ENCODE data around the gene LANCL2. TPM values are rescaled to one million over a fixed set of nuclear protein-coding genes. Genes with fewer than 3 reads are reported as not detected.

Gene LANCL2
- total RNA-seq: 10 to 100 TPM; 14.6 to 17.9 TPM
- long read RNA-seq, full-length matches to known transcripts: 13 of 17 reads
- long read RNA-seq, partial matches to known transcripts: 1 of 17 reads
- long read RNA-seq, other reads (novel, unspliced or antisense): 3 of 17 reads

DNA sequence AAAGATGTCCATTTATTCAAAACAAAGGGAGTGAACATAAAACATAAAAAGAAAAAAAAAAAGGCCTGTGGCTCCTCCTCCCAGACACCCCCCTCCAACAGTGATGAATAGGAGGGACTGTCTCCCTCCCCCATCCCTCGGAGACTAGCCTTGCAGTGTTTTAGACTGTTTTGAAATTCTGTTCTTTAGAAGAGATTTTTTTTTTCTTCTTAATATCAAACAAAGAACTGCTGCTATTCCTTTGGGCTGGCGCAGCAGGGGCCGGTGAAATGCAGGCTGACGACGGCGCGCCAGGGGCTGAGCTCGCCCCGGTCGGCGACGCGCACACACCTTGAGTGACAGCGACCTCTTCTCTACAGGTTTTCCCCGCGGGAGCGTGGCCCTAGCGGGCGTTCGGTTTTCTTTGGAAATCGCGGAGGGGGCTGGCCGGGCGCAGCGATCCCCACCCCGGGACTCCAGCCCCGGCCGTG lies at the start of gene LANCL2:
Gene LANCL2, plus strand, starts transcription at position 133 of the 470 bp plus-strand sequence. CDS start 689 bp downstream, outside the sequence.
- ATAC-seq (peak; percentile 2), DNase-seq (peak in 1 of 2 donors; percentile 40)
- intact Hi-C loops (cut with DNase I, micrococcal nuclease): no loop called here

GRCh38 chr7:55325371-55325792 lies 39.8 kb upstream of the LANCL2 start:
- no peak for DNase-seq
- intact Hi-C loops (cut with DNase I, micrococcal nuclease): no loop called here
- no peak for ATAC-seq

GRCh38 chr7:55326081-55326835 lies 38.9 kb upstream of the LANCL2 start:
- intact Hi-C loops (cut with DNase I, micrococcal nuclease): no loop called here
- DNase-seq (no peak), ATAC-seq (no peak)

DNA sequence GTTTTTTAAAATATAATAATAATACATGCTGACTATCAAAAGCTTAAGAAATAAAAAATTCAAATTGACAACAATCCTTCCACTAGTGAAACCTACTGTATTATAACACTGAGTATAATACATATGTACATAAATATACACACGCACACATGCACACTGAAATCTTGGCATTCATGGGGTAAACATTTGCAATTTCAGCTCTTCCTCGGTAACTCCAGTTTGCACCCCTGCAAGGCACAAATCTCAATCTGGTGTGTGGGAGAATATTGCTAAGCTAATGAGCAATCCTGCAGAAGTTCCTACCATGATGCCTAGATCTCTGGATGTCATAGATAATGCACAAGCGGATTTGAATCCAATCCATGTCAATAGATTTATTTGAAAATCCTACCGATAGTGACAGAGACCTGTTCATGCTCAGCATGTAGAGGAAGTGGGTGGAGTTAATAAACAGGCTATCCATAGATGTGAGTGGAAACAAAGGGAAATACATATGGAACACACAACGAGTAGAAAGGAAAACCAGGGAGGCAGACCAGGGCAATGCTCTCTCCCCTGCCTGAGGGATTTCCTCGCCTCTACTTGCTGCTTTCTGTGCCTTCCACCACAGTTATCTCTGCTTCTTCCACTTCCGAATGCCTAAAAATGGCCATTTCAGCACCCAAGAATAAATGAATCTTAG lies 38.1 kb upstream of the LANCL2 start:
- intact Hi-C loops (cut with DNase I, micrococcal nuclease): no loop called here

DNA sequence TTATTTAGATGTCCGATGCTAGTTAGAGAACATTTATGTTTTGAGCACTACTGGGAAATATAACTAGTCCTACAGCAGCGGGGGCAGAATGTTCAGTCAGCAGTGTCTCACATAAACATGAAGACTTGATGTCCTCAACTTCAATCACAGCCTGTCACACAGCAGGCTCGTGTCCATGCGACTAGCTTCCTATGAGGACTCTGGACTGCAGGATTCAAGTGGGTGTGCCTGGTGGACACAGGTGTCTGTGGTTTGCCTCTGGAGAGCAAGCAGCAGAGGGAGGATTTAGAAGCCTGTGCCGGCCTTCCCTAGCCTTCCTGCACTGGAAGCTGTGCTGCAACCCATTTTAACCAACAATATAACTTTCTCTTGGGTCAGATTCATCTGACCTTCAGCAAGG lies 30.0 kb upstream of the LANCL2 start:
- peak; percentile 34 for ATAC-seq
- intact Hi-C loops (cut with DNase I, micrococcal nuclease): no loop called here
- DNase-seq: no peak

More for the DNA sequence above, 38.1 kb upstream of the LANCL2 start:
- DNase-seq: no peak
- ATAC-seq: no peak

- DNase-seq (no peak), ATAC-seq (no peak)
- intact Hi-C loops (cut with DNase I, micrococcal nuclease): no loop called here
Measured at GRCh38 chr7:55335786-55336185, 29.4 kb upstream of the LANCL2 start.

GRCh38 chr7:55336540-55336939 lies 28.6 kb upstream of the LANCL2 start:
- intact Hi-C loops (cut with DNase I, micrococcal nuclease): no loop called here
- DNase-seq: no peak
- ATAC-seq: no peak

GRCh38 chr7:55339033-55340000 lies 25.8 kb upstream of the LANCL2 start:
- DNase-seq: no peak
- intact Hi-C loops (cut with DNase I, micrococcal nuclease): no loop called here
- ATAC-seq: peak; percentile 40

GRCh38 chr7:55342216-55342871 lies 22.8 kb upstream of the LANCL2 start:
- DNase-seq (no peak), ATAC-seq (no peak)
- intact Hi-C loops (cut with DNase I, micrococcal nuclease): no loop called here

DNA sequence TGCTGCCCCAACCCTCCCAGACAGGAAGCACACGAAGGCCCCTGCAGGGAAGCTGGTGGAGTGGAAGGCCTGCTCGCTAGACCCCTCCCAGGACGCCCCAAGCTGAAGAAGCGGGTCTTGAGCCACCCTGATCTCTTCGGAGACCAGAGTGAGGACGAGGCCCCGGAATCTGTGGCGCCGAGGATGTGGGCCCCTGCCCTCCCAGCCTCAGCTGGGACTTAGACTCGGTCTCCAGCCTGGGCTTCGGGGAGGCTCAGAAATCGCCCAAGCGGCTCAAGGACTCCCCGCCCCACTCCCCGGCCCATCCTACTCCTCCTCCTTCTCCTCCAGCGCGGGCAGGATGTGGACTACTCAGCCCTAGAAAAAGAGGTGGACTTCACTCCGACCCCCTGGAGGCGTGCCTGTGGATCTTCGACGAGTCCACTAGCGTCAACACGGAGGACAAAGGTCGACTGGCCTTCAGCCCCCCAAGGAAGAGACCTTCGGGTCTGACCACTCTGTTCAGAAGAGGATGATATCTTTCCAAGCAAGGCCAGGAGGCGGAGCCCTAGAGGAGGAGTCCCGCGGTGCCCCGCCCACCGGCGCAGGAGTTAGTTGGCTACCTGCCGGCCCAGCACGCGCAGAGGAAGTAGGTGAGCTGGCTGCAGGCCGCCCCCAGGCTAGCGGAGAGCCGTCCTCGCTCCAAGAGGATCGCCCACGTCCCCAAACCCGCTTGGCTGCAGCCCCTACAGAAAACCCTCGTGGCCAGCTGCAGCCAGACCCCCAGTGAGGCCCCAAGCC lies 21.9 kb upstream of the LANCL2 start:
- intact Hi-C loops (cut with DNase I, micrococcal nuclease): no loop called here
- no peak for ATAC-seq

DNA sequence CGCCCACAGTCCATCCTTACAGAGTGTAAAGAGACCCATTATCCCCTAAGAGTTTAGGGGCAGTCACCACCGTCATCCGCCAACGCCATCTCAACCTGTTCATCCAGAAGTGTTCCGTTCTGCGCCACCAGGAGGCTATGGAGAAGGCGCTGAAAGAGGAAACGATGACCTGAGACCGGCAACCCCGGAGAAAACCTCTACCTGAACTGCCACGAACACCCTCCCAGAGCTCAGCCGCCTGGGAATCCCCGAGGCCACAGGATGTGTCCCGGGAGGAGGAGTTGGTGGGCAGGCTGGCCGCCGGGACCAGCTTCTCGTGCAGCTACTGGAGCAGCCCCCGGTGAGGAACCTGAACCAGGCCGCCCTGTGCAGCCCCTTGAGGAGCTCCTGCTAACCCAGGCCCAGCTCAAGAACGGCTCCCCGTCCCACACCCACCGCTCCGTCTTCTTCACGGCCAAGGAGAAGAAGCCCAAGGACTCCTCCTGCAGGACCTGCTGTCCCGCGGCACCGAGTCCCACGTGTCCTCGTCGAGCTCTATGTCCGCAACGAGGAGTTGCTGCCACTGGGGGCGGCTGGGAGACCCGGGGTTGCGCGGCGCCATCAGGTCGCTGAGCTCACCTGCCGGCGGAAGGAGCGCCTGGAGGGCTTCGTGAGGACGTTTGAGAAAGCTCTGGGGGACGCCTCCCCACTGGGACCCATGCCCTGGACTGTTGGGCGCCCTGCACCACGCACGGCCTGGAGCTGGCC lies 21.1 kb upstream of the LANCL2 start:
- DNase-seq (no peak), ATAC-seq (no peak)
- intact Hi-C loops (cut with DNase I, micrococcal nuclease): no loop called here

More for the DNA sequence above, 21.9 kb upstream of the LANCL2 start:
- no peak for DNase-seq

GRCh38 chr7:55344840-55345239 lies 20.3 kb upstream of the LANCL2 start:
- DNase-seq (no peak), ATAC-seq (no peak)
- intact Hi-C loops (cut with DNase I, micrococcal nuclease): no loop called here

DNA sequence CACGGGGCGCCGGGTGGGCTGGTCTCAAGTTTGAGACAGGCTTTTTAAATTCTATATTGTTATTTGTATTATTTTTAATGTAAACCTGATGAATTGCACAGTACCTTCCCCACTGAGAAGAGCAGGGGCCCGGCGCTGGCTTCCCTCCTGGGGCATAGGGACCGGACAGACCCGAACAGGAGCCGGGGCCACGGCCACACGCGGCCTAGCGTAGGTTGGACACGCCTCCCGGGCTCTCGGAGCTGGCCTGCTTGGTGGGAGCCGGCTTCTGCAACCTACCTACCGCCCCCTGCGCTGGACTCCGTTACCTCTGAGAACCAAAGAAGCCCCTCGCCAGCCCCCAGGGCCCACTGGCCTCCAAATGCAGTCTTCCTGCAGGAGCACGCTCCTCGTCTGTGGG lies 19.8 kb upstream of the LANCL2 start:
- ATAC-seq: no peak

DNA sequence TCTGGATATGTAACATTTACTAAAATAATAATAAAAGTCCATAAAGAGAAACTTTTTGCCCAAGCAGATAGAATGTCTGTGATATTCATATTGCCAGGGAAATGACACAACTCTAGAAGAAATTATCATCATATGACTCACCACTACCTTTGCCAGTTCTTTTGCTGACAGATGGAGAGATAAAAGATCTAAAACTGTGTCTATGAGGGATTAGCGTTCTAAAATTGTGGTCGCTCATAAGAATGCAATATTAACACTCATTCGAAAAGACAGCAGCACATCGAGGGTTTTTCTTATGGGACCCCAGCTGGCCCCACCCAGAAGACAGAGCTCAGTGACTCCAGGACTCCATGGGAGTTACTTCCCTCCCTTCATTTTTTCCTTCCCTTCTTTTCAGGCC lies 16.6 kb upstream of the LANCL2 start:
- DNase-seq: no peak
- ATAC-seq: no peak
- intact Hi-C loops (cut with DNase I, micrococcal nuclease): no loop called here

More for the DNA sequence above, 19.8 kb upstream of the LANCL2 start:
- no peak for DNase-seq
- intact Hi-C loops (cut with DNase I, micrococcal nuclease): no loop called here

DNA sequence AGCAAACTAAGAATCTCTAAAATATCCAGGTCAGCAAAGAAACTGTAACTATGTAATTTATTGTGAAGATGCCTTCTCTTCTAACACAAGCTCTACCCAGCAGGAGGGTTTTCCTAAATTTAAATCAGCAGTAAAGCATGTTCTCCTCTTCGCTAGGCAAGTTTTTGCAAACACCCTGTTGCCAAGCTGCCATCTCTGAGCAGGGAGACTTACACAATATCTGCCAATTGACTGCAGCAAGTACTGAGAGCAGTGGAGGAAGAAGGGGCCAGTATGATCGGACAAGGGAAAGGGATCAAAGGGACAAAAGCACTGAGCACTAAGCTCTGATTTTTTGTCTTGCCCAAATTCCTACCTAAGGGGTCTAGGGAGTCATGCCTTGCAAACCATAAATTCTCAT lies 16.0 kb upstream of the LANCL2 start:
- intact Hi-C loops (cut with DNase I, micrococcal nuclease): no loop called here
- DNase-seq: no peak
- no peak for ATAC-seq

- ATAC-seq (no peak), DNase-seq (no peak)
- intact Hi-C loops (cut with DNase I, micrococcal nuclease): loop anchor here in 1 of 2 donors (10.0 kb wide), 1 partner anchor 75 kb away; no protein-coding TSS in a partner anchor
Measured at GRCh38 chr7:55350281-55350680, 14.9 kb upstream of the LANCL2 start.

GRCh38 chr7:55351263-55351662 lies 13.9 kb upstream of the LANCL2 start:
- intact Hi-C loops (cut with DNase I, micrococcal nuclease): loop anchor here in 1 of 2 donors (10.0 kb wide), 1 partner anchor 76 kb away; no protein-coding TSS in a partner anchor
- no peak for ATAC-seq
- no peak for DNase-seq

Measured in left colon (tissue), 2 donors.